EH (cell line): ENCODE results near the gene GIT1.
A peak's percentile ranks its signal among the peaks of the same experiment; 100 is the strongest.

Experiments used
- DNase-seq: peaks from one replicate; pipeline ENCODE4 v3.0.0-alpha.2; 2015; ENCODE audit warnings: low read depth

The GIT1 gene

GRCh38 chr17:29579866-29580771, 9.3 kb downstream of the GIT1 start:
- DNase-seq, result peak; percentile 82

DNA sequence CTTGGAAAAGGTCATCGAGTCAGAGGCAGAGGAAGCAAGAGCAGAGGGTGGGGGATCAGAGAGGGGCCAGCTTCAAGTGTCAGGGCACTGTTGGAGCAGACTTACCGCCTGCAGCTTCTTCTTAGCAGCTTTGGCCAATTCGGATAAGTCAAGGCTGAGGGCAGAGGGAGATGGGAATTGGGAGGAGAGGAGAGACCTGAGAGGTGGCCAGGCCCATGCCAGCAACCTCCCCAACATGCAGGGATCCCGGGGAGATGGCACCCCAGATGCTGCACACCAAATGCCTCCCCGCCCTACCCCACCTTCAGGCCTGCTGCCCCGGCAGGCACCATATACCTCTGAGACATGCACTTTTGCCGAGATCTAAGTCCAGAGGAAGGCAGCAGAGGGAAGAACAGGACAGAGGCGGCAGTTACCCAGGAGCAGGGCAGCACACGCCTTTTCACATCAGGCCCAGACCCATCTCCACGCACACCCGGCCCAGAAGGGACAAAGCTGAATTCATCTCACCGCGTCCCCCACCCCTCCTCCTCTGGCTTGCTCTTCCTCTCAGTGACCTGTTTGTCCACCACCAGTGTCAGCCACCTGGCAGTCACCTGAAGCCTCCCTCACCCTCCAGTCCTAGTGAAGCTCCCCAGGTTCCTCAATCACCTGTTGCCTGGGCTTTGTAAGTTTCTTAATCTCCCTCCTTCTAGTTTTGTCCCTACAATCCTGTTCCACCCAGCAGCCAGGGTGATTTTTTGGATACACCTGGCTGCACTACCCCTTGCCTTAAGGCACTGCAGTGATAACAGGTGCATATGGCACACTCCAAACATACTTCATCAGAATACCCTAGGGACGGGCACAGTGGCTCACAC, 10.6 kb downstream of the GIT1 start:
- no peak for DNase-seq

GRCh38 chr17:29577385-29578211, 11.8 kb downstream of the GIT1 start:
- DNase-seq, result peak; percentile 38

DNA sequence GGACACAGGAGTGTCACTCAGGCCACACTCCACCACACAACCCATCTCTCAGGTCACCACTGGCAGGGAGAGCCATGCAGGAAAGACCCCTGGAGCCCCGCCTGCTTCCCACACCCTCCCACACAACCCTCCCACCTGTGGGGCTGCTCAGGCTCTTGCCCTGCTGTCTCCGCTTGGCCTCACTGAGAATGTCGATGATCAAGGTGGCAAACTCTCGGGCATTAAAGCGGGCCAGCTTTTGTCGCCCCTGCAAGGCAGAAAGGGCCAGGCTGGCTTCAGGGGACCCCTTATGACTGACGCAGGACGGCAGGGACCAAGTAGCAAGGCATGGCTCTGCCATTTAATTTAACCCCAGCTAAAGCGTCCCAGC, 12.5 kb downstream of the GIT1 start:
- no peak for DNase-seq

DNA sequence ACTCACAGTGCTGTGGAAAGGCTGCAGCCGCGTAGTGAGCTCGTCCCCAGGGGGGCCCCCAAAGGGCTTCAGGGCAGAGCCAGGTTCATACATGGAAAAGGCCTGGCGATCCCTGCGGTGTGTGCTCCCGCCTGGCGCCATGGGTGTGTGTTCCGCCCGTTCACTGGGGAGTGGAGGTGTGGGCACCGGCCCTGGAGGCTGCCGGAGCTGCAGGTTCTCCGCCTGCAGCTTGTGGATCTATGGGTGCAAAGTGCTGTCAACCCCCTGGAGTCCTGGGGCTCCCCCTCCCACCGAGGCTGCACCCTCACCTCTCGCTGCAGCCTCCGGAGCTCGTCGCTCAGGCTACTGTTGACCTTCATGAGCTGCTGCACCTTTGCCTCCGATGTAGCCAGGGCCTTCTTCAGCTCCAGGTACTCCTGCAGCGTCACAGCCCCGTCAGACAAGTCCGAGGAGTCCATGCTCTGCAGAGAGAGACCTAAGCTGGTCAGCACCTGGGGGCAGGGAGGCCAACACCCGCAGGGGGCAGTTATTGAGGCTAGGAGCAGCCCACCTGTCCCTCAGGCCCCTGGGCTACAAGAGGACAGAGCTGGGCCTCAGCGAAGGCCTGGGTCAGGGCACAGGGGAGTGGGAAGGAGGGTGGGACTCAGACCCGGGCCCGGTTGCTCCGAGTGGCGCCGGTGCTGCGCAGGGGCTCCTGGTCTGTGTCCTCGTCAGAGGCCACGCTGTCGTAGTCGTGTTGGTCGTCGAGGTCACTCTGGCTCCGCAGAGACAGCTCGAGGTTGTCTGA, 13.0 kb downstream of the GIT1 start:
- DNase-seq, result no peak

GRCh38 chr17:29575511-29576213, 13.8 kb downstream of the GIT1 start:
- DNase-seq, result no peak

DNA sequence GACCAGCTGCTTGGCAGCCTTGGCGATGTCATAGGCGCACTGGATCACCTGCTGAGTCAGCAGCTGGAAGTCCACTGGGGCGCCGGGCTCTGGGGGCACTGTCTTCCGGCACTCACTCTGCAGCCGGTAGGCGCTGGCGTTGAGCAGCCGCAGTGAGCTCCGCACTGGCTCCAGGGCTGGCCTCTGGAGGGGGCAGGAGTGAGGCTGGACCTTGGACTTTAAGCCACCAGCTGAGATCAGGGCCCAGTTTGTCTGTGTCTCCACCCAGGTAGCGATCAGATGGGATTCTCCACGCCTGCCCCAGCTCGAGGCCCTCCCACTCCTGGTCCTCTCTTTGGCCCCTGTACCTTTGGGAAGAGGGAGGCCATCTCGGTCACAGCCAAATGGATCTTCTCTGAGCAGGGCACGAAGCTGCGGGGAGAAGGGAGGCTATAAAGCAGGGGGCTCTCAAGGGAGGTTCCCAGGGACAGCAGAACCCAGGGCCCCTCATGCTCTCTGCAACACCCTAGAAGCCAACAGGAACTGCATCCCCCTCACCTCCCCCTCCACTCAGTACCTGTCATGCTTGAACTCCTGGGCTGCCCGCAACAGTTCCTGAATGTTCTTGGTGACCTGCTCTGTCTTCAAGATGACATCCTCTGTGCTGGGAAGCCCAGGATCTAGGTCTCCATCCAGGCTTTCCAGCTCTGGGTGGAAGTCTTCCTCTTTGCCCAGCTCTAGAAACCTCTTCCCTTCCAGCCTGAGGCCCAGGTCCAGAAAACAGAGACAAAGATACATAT, 14.5 kb downstream of the GIT1 start:
- no peak for DNase-seq

DNA sequence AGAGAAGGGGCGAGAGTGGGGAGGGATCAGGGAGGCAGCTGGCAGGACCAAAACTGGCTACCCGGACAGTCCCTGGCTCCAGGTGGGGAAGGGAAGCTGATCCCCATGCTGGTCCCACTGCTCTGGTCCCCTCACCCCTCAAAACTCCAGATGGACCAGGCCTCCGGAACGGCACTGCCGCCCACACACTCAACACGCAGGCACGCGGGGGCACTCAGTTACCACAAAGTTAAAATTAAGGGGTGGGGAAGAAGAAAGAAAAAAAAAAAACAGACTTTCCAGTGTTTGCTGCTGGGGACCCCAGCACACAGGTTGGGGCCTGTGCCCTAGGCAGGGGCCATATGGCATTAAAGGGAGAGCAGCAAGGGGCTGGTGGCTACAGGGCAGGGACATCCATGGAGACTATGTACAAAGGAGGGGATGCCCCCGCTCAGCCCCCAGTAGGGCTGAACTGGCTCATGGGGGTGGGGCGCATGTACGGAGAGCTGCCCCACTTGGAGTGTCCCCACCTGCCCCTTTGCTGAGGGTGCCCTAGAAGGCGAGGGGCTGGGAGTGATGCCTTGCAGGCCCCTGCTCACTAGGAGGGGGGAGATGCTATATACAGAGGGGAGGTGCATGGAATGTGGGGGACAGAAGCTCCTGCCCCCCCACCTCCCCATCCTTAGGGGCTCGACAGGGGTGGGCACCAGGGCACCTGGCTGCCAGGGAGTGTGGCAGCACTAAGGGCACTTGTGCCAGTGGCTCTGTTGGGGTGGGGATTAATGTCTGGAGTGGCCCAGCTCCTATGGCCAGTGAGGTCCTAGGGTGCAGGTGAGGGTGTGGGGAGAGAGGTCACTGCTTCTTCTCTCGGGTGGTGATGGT, 15.3 kb downstream of the GIT1 start:
- no peak for DNase-seq

DNA sequence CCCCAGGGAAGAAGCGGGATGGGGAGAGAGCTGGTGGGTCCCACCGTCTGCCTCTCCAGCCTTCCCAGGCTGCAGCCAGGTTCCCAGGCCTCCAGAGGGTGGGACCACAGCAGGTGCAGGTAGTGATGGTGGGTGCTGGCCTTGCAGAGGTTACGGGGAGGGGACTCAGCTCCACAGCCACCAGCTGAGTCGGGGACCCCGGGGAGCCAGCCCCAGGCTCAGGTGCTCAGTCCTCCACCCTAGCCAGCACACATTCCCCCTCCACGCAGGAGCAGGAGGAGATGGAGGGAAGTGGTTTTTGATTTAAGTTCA, 15.9 kb downstream of the GIT1 start:
- DNase-seq, result no peak

DNA sequence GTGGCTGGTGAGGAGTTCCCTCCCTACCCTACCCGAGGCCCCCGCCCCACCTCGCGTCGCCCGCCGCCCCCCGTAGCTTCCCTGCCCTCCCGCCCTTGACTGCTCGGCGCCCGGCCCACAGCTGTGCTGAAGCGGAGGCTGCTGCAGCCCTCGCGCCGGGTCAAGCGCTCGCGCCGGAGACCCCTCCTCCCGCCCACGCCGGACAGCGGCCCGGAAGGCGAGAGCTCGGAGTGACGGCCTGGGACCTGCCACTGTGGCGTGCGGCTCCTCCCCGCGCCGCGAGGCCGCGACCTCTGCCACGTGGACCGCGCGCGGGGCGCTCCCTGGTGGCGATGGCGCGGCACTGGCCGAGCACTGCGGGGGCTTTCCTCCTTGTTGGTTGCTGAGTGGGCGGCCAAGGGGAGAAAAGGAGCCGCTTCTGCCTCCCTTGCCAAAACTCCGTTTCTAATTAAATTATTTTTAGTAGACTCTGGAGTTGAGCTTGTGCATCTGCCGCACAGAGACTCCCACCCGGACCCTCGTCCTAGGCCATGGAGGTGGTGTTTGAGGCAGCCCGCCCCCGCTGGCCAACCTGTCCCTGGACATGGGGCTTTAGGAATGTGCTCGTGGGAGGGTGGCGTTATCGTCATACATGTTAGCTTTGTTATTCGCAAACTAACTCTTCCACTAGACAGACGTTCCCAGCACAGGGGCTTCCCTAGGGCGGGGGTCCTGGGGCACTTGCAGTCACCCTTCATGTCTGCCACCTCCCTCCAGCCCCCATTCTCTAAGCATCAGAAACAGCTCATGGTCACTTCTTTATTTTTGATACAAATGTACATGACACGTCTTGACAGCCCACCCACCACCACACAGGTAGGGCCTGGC, 16.5 kb downstream of the GIT1 start:
- DNase-seq, result peak; percentile 58

DNA sequence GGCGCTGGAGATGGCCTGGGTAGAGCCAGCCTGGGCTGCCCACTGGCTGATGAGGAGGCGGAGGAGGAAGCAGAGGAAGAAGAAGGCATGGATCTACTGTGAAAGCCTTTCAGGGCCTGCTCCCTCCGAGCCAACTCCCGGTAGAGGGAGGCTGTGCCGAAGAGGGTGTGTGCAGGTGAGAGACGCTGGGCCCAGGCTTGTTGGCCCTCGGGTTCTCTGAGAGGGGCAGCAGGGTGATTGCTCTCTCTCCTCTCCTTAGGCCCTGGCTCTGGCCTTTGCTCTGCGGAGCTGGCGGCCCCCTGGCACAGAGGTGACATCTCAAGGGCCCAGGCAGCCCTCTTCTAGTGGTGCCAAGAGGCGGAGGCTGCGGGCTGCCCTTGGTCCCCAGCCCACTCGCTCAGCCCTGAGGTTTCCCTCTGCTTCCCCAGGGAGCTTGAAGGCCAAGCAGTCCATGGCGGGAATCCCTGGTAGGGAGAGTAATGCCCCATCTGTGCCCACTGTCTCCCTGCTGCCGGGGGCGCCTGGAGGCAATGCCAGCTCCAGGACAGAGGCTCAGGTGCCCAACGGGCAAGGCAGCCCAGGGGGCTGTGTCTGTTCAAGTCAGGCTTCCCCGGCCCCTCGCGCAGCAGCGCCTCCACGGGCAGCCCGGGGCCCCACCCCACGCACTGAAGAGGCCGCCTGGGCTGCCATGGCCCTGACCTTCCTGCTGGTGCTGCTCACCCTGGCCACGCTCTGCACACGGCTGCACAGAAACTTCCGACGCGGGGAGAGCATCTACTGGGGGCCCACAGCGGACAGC, 17.4 kb downstream of the GIT1 start:
- no peak for DNase-seq

GRCh38 chr17:29571486-29571882, 18.0 kb downstream of the GIT1 start:
- no peak for DNase-seq

DNA sequence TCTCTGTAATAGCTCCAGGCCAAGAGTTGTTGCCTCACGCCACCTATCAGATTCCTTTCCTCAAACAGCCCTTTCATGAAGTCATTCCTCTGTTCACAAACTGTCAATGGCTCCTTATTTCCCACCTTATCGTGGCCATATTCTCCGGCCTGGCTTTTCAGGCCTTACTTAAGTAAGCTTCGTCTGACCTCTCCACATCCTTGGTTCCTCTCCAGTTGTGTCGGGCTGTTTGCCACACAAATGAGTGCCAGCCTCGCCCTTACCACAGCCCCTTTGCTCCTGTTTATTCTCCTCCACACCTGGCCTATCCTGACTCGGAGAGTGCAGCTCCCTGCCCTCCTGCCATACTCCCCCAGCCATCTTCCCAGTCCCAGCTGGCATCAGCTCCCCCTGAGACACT, 18.9 kb downstream of the GIT1 start:
- DNase-seq, result no peak

DNA sequence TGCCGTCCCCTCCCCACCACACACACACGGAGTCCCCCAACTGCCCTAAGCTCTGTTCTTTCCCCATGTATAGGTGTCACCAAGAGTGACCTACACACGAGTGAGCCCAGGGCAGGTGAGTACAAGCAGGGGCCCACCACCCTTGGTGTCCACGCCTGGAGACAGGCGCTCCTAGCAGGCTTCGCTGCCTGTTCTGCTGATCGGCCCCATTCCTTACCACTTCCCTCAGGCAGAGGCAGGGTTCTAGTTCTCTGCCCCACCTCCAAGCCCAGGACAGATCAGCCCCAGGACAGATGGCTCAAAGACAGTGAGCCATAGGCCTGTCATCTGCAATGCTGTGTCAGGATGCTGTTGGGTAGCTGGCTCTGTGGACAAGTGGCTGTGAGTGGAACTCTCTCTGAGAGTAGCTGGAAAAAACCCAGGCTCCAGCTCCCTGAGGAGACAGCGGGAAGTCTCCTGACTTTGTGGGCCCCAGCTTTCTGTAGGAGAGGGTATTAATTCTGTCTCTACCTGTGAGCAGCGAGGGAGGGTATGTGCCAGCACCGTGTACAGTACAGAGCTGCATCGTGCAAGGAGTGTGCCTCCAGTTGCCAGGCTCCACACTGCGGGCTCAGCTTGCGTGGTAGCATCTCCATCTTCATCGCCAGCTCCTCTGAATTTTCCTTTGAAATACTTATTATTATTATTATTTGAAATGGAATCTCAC, 20.1 kb downstream of the GIT1 start:
- DNase-seq, result peak; percentile 69

- peak; percentile 79 for DNase-seq
Observed at GRCh38 chr17:29568331-29569244, 20.9 kb downstream of the GIT1 start, which contains the start of gene TP53I13. TP53I13 (plus strand) TSS chr17:29568701; CDS start chr17:29568759, 58 bp downstream.
